Measurements from ENCODE around the gene ATF7. TPM values are rescaled to one million over a fixed set of nuclear protein-coding genes. Genes with fewer than 3 reads are reported as not detected.

Gene ATF7
- total RNA-seq, 4 donors from 2014 or later: 22.5 to 38.3 (median 29.9) TPM

DNA sequence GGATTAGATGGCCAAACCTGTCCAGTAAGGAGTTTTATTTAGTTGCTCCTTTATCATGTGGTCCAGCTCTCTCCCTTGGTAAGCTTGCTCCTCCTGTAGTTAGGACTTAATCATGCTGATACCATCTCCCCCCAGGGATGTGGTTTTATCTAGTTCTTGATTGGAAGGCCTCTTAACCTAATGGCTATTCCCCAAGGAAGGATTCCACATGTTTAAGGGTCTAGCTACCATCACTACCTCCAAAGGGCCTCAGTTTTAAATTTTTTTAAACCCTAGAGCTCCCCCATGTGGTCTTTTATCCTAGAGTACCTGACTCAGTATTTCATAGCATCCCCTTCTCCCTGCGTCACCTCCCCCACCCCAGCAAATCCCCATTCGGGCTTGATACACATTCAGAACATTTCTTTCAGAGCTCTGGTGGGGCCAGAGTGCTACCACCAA, 149.4 kb downstream of the ATF7 start:
- TF ChIP-seq, protein P1, sequence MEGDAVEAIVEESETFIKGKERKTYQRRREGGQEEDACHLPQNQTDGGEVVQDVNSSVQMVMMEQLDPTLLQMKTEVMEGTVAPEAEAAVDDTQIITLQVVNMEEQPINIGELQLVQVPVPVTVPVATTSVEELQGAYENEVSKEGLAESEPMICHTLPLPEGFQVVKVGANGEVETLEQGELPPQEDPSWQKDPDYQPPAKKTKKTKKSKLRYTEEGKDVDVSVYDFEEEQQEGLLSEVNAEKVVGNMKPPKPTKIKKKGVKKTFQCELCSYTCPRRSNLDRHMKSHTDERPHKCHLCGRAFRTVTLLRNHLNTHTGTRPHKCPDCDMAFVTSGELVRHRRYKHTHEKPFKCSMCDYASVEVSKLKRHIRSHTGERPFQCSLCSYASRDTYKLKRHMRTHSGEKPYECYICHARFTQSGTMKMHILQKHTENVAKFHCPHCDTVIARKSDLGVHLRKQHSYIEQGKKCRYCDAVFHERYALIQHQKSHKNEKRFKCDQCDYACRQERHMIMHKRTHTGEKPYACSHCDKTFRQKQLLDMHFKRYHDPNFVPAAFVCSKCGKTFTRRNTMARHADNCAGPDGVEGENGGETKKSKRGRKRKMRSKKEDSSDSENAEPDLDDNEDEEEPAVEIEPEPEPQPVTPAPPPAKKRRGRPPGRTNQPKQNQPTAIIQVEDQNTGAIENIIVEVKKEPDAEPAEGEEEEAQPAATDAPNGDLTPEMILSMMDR (IDR thresholded peaks at IDR 0.05): no peak
- no peak for ATAC-seq (ENCODE audit: low FRiP score)

DNA sequence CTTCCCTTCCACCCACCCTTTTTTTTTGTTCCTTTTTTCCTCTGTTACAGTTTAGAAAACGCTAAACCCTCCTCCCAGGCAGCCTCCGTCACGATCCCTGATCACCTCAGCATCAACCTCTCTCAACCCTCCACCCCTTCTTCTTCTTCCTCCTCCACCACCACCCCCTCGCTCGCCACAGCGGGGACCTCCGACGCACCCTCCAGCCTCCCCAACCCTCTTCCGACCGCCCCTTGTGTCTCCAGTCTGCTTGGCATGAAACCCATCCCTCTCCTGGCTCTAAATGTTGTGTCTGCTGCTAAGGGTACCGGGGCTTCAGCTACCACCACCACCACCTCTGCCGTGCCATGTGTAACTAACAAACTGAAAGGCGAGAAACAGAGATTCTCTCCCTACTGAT, 151.4 kb downstream of the ATF7 start:
- no peak for ATAC-seq (ENCODE audit: low FRiP score)
- TF ChIP-seq, protein P1 (IDR thresholded peaks at IDR 0.05): no peak

More for the DNA sequence above, 149.4 kb downstream of the ATF7 start:
- DNase-seq (ENCODE audit: low spot score): no peak

DNA sequence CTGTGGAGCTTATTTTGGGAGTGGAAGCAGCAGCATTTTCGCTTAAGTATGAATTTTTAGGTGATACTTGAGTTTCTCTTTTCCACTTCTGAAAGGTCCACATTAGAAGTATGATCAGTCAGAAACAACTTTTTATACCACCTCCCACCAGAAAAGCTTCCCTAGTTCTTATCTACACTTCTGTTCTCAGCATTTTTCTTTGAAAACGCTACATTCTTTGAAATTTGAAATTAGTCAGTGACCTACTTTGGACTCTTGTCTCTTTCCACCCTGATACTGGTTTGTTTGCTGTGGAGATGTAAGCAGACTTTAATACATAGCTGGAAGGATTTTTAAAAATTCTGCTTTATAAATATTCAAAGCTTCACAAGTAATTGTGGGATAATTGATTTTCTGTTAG, 152.1 kb downstream of the ATF7 start:
- ATAC-seq (ENCODE audit: low FRiP score): peak; percentile 53
- DNase-seq (ENCODE audit: low spot score): no peak
- TF ChIP-seq, protein P1 (IDR thresholded peaks at IDR 0.05): no peak

More for the DNA sequence above, 151.4 kb downstream of the ATF7 start:
- DNase-seq (ENCODE audit: low spot score): no peak

DNA sequence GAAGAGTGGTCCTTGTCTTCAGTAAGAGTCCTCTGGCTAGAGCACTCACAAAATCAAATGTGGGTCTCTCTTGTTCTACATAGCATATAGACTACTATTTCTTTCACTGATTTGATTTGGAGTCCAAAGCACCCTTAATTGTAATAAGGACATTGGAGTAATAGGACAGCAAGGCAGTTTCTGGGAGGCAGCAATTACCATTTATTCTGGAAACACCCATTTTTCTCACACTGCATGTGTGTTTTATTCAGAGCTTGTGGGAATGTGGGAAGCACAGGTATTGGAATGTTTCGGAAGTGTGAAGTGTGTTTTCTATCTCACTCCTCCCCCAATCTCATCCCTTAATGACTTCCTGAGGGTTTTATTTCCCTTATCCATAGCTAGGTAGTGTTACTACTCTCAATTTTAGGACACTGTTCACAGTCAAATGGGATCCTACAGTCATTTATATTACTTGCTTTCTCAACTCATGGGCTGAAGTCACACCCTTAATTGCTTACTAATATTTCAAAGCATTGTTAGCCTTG, 154.1 kb downstream of the ATF7 start:
- ATAC-seq (ENCODE audit: low FRiP score): no peak

DNA sequence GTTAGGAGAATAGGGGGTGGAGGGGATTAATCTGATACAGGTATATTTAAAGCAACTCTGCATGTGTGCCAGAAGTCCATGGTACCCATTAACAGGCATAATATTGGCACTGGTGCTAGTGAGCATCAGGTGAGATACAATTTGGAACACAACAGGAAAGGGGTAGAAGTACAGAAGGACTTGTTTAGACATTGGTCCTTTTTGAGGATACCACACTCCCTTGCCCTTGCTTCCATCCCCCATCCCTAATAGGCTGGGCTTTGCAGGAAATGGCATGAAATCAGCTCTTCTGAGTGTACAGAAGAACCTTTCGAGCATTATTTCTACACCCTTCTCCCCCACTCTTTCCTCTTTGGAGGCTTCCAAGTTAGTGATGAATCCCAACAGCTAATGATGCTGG, 157.9 kb downstream of the ATF7 start:
- no peak for DNase-seq (ENCODE audit: low spot score)
- no peak for ATAC-seq (ENCODE audit: low FRiP score)

More for the DNA sequence above, 154.1 kb downstream of the ATF7 start:
- DNase-seq (ENCODE audit: low spot score): no peak
- TF ChIP-seq, protein P1 (IDR thresholded peaks at IDR 0.05): no peak

DNA sequence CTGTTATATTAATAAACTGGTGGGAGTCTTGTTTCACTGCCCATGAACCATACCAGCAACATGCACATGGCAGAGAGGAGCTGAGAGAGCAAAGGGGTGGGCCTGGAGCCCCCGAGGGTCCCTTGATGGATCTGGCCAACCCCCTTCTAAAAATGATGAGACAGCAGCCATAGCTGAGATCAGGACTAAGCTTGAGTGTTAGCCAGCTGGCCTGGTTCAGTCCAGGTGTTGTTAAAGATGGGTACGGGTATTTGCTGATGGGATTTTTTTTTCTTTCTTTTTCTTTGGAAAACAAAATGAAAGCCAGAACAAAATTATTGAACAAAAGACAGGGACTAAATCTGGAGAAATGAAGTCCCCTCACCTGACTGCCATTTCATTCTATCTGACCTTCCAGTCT, 158.3 kb downstream of the ATF7 start:
- TF ChIP-seq, protein P1 (IDR thresholded peaks at IDR 0.05): no peak
- DNase-seq (ENCODE audit: low spot score): no peak
- no peak for ATAC-seq (ENCODE audit: low FRiP score)

More for the DNA sequence above, 157.9 kb downstream of the ATF7 start:
- TF ChIP-seq, protein P1 (IDR thresholded peaks at IDR 0.05): no peak

DNA sequence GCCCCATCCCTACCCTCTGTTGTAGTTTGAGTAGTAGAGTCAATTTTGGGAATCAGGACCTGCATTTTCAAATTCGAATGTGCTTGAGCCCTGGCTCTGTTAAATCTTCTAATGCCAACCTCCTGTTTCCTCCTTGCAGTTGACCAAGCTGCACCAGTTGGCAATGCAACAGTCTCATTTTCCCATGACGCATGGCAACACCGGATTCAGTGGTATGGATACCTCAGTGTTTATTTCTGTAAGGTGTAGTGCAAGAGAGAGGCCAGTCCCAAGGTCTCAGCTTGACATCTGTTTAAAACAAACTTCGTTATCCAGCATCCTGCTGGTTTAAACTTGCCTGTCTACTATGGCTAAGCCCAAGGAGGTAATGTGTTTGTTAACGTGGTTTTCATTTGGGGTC, 159.1 kb downstream of the ATF7 start:
- DNase-seq (ENCODE audit: low spot score): no peak
- ATAC-seq (ENCODE audit: low FRiP score): no peak
- TF ChIP-seq, protein P1 (IDR thresholded peaks at IDR 0.05): no peak
